SU-DHL-6 (cell line): ENCODE results near the gene PLXNB1.

Experiments
- CTCF ChIP-seq: fragments of 200-600 bp; sonication (generic); IDR thresholded peaks from one replicate; pipeline ENCODE4 v1.5.1; 2017; ENCODE audit warnings: antibody characterized with exemption, mild to moderate bottlenecking, low read length, moderate library complexity; ENCODE audit not compliant: insufficient read depth, poor library complexity, severe bottlenecking
- EZH2phosphoT487 ChIP-seq: fragments of 200-600 bp; sonication (generic), shearing (Covaris generic); conservative IDR thresholded peaks from 2 replicates; pipeline ENCODE4 v1.6.1; 2018; ENCODE audit warnings: mild to moderate bottlenecking, antibody characterized with exemption, low read length, moderate library complexity, mixed read lengths

DNA sequence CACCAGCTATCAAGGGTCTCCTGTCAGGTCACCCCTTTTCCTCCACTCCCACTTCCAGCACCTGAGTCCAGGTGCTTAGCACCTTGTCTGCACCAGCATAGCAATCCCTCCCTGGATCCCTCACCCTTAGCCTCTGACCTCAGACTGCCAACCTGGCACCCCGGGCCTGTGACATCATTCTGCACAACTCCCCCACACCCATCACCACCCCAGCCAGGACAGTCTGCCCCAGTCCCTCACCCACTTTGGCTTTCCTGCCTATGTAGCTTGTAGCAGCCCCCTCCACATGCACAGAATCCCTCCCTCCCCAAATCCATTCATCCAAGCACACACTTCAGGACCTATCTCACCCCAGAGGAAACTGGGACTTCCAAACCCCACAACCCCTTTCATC lies 819 bp upstream of the PLXNB1 start:
- TF ChIP-seq CTCF (no peak), EZH2phosphoT487 (no peak)
